Sigmoid colon (tissue), 4 donors: Measurements from ENCODE around the gene BID.

Experiments used
- CTCF ChIP-seq, 4 experiments: fragments of 450-650 bp in 3 of 4; fragments of 200-600 bp in 1 of 4; IDR thresholded peaks; one replicate each; pipeline ENCODE4 v1.5.1; 2016 to 2019; ENCODE audit warnings: antibody characterized with exemption in 4 of 4, mild to moderate bottlenecking in 3 of 4, moderate library complexity in 2 of 4
- POLR2A ChIP-seq, 2 donors: fragments of 450-650 bp; IDR thresholded peaks; one replicate each; pipeline ENCODE4 v1.6.1; 2016; ENCODE audit warnings: antibody characterized with exemption in 2 of 2, mild to moderate bottlenecking in 2 of 2, moderate library complexity in 2 of 2
- POLR2AphosphoS5 ChIP-seq, 4 donors: sonication (generic); formaldehyde crosslinking; IDR thresholded peaks; one replicate each; pipeline ENCODE4 v1.6.1; 2017; ENCODE audit warnings: antibody characterized with exemption in 4 of 4

GRCh38 chr22:17753401-17753989 is 20.8 kb downstream of the BID start:
- no peak for TF ChIP-seq POLR2AphosphoS5 (IDR thresholded peaks at IDR 0.05)
- TF ChIP-seq CTCF (IDR thresholded peaks at IDR 0.05) = no peak
- TF ChIP-seq POLR2A (IDR thresholded peaks at IDR 0.05) = no peak
